NT2/D1 (cell line): ENCODE measurements around the gene CDK14.

Source experiments
- SUZ12 ChIP-seq: IDR thresholded peaks from 2 replicates; pipeline ENCODE4 v1.6.1; 2011; ENCODE audit not compliant: insufficient read length, insufficient read depth; ENCODE audit errors: extremely low read depth
- YY1 ChIP-seq: IDR thresholded peaks from 2 replicates; pipeline ENCODE4 v1.6.1; 2011; ENCODE audit not compliant: insufficient read length, insufficient read depth

- TF ChIP-seq SUZ12 (no peak), YY1 (no peak)
Observed at GRCh38 chr7:91041901-91042484, 445.9 kb downstream of the CDK14 start.
